GM20000 (cell line): ENCODE data around the gene SOX6.

Source experiments
- DNase-seq: peaks from one replicate; pipeline ENCODE4 v3.0.0; 2012; ENCODE audit warnings: low spot score
- CTCF ChIP-seq: IDR thresholded peaks from 2 replicates; pipeline ENCODE4 v1.5.1; 2012; ENCODE audit warnings: mild to moderate bottlenecking, control low read depth; ENCODE audit errors: extremely low read depth, missing control alignments

SOX6 gene

DNA sequence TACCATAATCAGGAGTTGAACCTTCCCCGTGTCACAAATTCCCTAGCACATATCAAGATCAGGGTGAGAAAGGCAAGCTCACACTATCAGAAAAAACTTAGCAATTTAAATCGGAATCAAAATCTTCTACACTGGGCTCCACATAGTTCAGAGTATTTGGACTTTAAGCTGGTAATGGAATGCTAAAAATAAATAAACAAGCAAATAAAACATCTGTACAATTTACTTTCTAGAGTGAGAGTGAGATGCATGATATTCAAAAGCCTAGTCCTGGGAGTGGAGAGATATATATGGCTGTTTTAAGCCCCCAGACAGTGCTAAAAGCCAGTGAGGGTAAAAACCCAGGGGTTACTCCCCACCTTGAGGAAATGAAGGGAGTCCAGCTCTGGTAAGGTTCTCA, 380.6 kb downstream of the SOX6 start:
- DNase-seq, result no peak
- no peak for TF ChIP-seq CTCF

DNA sequence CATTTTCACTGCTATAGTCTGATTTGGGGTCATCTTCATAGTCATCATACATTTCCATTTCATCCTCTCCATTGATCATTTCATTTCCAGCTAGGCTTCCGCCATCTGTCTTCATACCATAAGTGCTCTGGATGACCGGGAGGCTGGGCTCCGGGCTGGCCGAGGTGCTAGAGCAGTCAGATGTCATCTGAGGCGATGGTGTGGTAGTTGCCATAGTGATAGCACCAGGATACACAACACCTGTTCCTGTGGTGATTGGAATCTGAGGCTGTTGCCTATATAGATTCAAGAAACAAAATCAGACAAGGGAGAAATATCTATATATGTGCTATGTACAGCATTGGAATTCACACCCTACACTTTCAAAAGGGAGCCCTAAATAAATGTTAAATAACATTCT, 383.5 kb downstream of the SOX6 start:
- DNase-seq, result no peak
- TF ChIP-seq CTCF, result no peak

- TF ChIP-seq CTCF, result no peak
- DNase-seq, result no peak
These were observed 385.2 kb downstream of the SOX6 start for GRCh38 chr11:15971215-15971546.

DNA sequence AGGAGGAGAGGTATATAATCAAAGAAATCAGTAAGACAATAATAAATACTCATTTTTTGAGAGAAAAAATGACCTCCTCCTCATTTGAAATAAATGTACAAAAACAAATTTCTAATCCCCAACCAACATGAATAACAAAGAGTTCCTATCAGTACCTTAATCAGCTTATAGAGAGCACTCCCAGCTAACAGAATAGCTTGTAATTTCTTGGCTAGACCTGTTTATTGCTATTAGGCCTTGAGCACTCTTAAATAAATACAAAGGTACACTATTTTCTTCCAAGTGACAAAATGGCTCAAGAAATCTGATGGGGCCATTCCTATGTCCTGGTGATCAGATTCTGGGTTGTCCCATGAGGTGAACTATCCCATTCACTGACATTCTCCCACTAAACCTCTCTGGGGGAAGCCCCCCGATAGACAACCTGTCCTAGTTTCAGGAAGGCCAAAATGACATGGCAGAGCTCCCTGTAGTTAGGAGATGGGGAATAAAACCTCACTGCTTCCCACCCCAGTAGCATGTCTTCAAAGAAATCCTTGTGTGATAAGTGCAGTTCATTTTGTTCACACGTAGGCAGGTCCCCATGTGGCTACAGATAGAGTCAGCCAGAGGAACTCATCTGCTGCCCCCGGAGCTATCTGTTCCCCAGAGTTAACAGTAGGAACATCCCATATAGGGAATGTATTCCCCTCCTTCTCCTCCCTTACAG, 385.7 kb downstream of the SOX6 start:
- DNase-seq, result no peak
- no peak for TF ChIP-seq CTCF

DNA sequence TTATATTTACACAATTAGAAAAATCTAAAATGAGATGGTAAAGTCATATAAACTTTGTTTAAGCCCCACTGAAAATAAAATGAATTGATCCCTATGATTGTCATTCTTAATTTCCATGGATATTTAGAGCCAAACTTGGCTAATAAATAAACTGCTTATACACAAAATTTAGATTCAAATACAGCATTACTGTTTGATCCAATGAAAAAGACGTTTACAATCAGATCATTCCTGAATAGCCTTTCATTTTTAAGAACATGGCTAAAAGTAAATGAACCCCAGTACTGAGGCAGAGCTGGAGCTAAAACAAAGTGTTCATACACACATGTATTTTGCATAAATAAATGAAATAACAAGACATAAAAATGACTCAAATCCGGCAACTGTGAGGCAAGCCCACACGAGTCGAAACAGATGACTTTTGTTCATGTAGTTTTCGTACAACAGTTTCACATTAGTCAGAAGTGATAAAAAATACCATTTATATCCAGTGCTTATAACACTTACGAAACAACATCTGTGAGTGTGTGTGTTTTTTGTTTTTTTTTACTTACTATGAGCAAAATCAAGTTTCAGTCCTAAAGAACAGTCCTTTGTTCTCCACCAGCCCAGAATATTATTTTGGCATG, 386.5 kb downstream of the SOX6 start:
- TF ChIP-seq CTCF, result no peak
- DNase-seq, result no peak

- TF ChIP-seq CTCF, result no peak
- DNase-seq, result no peak
These were observed 387.1 kb downstream of the SOX6 start for GRCh38 chr11:15969281-15969680.

- no peak for DNase-seq
- no peak for TF ChIP-seq CTCF
These were observed 387.8 kb downstream of the SOX6 start for GRCh38 chr11:15968461-15969130.
